Cortex of kidney (tissue), 1 donor: Measurements from ENCODE around the gene DTWD2.
"Not testable (repeated sequence)": the region's sequence is repeated elsewhere in the genome, so short reads cannot be mapped to it uniquely, and the experiment has no call there.

Experiments used
- DNase-seq: peaks from one replicate; lab custom pipeline; 2025; lab: John Stamatoyannopoulos, UW

Gene DTWD2

GRCh38 chr5:118987988-118988865, at the start of gene DTWD2:
Gene DTWD2 (minus strand): TSS chr5:118988547. CDS start chr5:118988511, 36 bp downstream.
- DNase-seq: peak; percentile 72

DNA sequence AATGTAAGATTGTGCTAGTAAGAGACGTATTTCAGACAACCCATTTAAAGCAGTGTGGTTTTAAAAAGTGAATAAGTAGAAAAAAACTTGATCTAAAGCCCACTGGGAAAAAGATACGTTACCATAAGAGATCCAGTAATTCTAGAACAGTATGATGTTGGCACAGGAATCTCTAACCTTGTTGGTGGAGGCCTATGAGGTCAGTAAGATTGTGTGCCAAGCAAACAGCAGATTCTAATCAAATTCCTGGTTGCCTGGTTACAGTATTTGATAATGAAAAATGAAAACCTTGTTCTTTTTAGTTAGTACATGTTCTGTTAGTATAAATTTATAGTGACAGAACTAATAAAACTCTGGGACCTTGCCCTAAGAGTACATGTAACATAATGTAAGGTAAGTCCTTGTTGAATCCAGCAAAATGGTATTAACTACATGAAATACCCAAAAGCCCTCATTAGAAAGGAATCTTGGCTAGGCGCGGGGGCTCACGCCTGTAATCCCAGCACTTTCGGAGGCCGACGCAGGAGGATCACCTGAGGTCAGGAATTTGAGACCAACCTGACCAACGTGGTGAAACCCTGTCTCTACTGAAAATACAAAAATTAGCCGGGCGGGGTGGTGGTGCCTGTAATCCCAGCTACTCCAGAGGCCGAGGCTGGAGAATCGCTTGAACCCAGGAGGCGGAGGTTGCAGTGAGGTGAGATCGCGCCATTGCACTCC, 49.3 kb upstream of the DTWD2 start:
- no peak for DNase-seq

DNA sequence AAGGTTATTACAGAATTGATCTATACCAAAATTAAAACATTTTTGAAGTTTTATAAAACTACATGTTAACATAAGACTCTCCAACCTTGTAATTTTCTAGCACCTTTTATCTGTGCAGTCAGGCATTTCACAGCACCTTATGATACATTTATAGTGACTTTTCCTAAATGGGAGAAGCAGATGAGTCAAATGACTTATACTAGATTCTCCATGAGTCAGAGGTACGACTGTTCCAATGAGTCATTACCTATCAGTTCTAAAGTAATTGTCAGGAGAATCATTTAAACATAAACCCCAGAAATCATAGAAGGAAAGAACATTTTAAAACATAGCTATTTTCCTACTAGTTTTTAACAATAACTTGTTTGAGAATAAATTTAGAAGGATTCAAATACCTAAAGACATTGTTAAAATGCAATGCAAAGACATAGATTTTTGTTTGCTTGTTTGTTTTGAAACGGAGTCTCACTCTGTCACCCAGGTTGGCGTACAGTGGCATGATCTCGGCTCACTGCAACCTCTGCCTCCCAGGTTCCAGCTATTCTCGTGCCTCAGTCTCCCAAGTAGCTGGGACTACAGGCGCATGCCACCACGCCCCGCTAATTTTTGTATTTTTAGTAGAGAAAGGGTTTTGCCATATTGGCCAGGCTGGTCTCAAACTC, 47.9 kb upstream of the DTWD2 start:
- DNase-seq: no peak

- no peak for DNase-seq
Observed at GRCh38 chr5:119033135-119033534, 44.8 kb upstream of the DTWD2 start.

DNA sequence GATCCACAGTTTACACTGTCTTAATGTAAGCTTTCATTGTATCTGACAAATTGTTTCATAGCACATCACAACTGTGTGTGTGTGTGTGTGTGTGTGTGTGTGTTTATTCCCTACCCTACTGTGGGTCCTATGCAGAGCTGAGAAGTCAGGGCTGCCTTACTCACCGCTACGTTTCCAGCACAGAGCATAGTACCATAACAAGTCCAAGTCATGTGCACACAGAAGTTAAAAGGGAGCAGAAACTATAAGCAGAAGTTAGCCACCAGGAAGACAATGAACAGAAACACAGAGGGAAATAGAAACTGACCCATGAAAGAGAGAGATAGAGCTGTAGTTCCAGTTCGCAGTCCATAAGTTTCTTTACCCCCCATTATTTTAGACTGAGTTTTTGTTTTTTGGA, 44.3 kb upstream of the DTWD2 start:
- DNase-seq: no peak

- DNase-seq: no peak
Observed at GRCh38 chr5:119031905-119032304, 43.6 kb upstream of the DTWD2 start.

GRCh38 chr5:119031011-119031886, 42.9 kb upstream of the DTWD2 start:
- DNase-seq: no peak

DNA sequence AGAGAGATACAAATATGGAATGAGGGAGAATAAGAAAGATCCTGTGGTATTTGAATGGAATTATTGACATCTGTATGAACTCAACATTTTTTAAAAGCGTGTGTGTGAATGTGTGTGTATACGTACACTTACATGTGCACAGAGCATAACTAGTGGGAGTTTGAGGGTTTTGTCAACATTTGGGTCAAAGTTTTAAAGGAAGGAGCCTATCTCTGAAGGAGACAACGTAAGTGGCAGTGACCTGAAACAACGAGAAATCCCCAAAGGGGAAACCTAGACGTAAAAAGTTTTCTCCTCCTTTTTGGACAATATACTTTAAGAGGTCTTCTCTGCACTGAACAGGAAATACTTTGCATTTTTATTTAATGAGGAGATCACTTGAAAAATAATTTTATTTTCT, 40.2 kb upstream of the DTWD2 start:
- DNase-seq: no peak

DNA sequence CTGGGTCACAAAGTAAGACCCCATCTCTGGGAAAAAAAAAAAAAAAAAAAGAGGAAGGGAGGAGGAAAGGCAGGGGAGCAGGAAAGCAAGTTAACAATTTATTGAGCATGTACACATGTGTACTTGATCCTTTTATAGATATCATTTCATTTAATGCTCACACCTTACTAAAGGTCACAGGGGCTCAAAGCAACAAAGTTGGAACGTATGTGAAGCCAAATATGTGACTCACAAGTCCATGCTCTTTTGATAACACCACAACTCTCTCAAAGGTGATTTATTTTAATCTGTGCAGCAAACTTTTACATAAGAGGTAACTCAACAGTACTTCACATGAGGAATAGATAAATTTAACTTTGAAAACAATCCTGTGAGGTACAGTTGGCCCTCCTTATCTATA, 34.4 kb upstream of the DTWD2 start:
- no peak for DNase-seq

- DNase-seq: no peak
Observed at GRCh38 chr5:119022017-119022745, 33.8 kb upstream of the DTWD2 start.

GRCh38 chr5:119021149-119021732, 32.9 kb upstream of the DTWD2 start:
- no peak for DNase-seq

- DNase-seq: no peak
Observed at GRCh38 chr5:119019949-119020348, 31.6 kb upstream of the DTWD2 start.

- no peak for DNase-seq
Observed at GRCh38 chr5:119019501-119019900, 31.2 kb upstream of the DTWD2 start.

DNA sequence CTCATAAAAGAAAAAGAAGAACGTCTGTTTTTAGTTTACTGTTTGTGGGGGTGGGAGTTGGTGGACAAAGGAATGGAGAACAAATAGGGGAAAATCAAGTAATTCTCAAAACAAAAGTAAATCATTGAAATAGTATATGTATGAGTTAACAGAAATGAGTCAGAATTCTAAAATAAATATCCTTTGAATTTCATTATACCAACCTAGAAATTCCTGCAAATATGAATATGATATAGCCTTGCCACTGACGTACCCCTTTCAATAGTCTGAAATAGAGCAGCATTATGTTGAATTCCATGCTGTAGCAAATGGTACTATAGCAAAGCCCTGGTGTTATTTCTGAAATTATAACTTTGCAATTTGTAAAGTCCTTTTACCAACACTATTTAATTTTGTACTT, 29.6 kb upstream of the DTWD2 start:
- DNase-seq: no peak

DNA sequence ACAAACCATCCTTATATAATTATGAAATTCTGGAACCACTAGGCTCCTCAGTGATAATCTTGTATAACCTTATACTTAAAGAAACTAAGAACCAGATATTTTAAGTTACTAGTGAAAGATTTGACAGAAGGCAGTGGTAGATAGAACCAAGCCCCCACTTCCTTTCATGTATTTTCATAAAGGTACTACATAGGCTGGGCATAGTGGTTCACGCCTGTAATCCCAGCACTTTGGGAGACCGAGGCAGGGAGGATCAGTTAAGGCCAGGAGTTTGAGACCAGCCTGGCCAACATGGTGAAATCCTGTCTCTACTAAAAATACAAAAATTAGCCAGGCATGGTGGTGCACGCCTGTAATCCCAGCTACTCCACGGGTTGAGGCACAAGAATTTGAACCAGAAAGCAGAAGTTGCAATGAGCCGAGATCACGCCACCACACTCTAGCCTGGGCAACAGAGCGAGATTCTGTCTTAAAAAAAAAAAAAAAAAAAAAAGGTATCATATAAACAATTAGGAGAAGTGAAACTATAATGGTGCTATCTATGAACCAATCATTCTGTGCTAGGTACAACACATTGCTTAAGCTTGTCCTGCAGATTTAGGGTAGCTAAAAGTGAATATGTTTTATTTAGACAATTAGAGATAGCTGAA, 27.9 kb upstream of the DTWD2 start:
- DNase-seq: no peak

DNA sequence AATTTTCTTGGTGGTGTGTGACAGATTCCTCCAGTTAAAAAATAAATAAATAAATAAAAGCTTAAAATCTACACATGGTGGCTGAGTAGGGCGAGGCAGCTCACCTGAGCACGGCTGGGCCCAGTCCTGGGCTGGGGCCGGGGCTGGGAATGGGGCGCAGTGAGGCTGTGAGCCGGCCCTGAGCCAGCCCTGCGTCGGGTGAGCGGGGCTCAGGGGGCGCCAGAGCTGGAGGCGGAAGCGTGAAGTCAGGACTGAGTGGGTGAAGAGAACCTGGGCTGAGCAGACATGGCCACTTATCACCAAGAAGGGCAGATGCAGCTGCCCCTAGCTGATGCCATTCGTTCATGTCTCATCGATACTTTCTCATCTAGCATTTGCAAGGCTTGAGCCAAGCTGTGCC, 22.8 kb upstream of the DTWD2 start:
- DNase-seq: no peak

GRCh38 chr5:119010206-119010605, 21.9 kb upstream of the DTWD2 start:
- DNase-seq: no peak

- no peak for DNase-seq
Observed at GRCh38 chr5:119009131-119009530, 20.8 kb upstream of the DTWD2 start.

- DNase-seq: no peak
Observed at GRCh38 chr5:118999696-119000095, 11.3 kb upstream of the DTWD2 start.

- not testable (repeated sequence) for DNase-seq
Observed at GRCh38 chr5:118998861-118999260, 10.5 kb upstream of the DTWD2 start.
